Thyroid gland (tissue), 4 donors: ENCODE data around the gene GJA9.

ENCODE experiments used
- POLR2A ChIP-seq, 2 donors: fragments of 450-650 bp; IDR thresholded peaks; one replicate each; pipeline ENCODE4 v1.6.1; 2017; ENCODE audit warnings: antibody characterized with exemption in 2 of 2, mild to moderate bottlenecking in 2 of 2, moderate library complexity in 1 of 2
- TF ChIP-seq, protein P1 (sequence below), 6 experiments: fragments of 200-600 bp in 3 of 6; fragments of 450-650 bp in 3 of 6; sonication (generic) in 3 of 6; IDR thresholded peaks; one replicate each; pipeline ENCODE4 v1.5.1; 2016 to 2019; ENCODE audit warnings: antibody characterized with exemption in 6 of 6, mild to moderate bottlenecking in 2 of 6, inconsistent platforms in 1 of 6, moderate library complexity in 1 of 6

DNA sequence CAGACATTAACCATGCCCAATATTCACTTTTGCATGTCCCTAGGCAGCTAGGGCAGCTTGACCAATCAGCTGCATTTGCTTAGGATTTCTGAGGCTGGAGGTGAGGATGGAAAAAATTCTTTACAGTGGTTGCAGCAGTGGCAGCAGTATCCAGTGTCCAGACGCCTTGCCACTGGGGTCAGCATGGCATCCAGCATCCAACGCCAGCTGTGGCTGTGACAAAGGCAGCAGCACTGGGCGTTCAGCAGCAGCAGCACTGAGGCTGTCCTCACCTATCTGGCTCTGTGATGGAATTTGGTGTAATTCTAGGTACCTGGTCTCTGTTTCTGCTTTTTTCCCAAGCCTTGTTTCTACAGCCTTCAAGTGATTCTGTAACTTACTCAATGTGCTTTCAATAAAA is 44.7 kb upstream of the GJA9 start:
- no peak for TF ChIP-seq POLR2A (IDR thresholded peaks at IDR 0.05)
- TF ChIP-seq, protein P1, sequence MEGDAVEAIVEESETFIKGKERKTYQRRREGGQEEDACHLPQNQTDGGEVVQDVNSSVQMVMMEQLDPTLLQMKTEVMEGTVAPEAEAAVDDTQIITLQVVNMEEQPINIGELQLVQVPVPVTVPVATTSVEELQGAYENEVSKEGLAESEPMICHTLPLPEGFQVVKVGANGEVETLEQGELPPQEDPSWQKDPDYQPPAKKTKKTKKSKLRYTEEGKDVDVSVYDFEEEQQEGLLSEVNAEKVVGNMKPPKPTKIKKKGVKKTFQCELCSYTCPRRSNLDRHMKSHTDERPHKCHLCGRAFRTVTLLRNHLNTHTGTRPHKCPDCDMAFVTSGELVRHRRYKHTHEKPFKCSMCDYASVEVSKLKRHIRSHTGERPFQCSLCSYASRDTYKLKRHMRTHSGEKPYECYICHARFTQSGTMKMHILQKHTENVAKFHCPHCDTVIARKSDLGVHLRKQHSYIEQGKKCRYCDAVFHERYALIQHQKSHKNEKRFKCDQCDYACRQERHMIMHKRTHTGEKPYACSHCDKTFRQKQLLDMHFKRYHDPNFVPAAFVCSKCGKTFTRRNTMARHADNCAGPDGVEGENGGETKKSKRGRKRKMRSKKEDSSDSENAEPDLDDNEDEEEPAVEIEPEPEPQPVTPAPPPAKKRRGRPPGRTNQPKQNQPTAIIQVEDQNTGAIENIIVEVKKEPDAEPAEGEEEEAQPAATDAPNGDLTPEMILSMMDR (IDR thresholded peaks at IDR 0.05) = no peak
